Astrocyte (in vitro differentiated cells and primary cell): ENCODE measurements around the gene PPP1R37. TPM values are rescaled to one million over a fixed set of nuclear protein-coding genes. Genes with fewer than 3 reads are reported as not detected.

Source experiments
- DNase-seq: peaks from one replicate; pipeline ENCODE4 v3.0.0-alpha.2; 2010; ENCODE audit warnings: low read depth
- FAIRE-seq: peaks from 2 replicates; lab custom pipeline; 2011; peaks lifted over from hg19 to GRCh38; lab: Jason Lieb, UNC
- H2AFZ ChIP-seq: 2 replicates; pipeline ENCODE4 v1.6.0; 2012; ENCODE audit warnings: low read depth, low read length, inconsistent platforms
- H3K27ac ChIP-seq: 2 replicates; pipeline ENCODE4 v1.5.1; 2011; ENCODE audit warnings: low read depth, low read length, inconsistent platforms
- H3K27me3 ChIP-seq: 2 replicates; pipeline ENCODE4 v1.6.0; 2011; ENCODE audit warnings: low read length, inconsistent platforms; ENCODE audit not compliant: insufficient read depth
- H3K36me3 ChIP-seq: 2 replicates; pipeline ENCODE4 v1.5.1; 2011; ENCODE audit warnings: low read length, inconsistent platforms; ENCODE audit not compliant: insufficient read depth
- H3K4me1 ChIP-seq: 2 replicates; pipeline ENCODE4 v1.5.1; 2011; ENCODE audit warnings: low read length, inconsistent platforms; ENCODE audit not compliant: insufficient read depth
- H3K4me2 ChIP-seq: 2 replicates; pipeline ENCODE4 v1.6.0; 2012; ENCODE audit warnings: low read length, inconsistent platforms
- H3K4me3 ChIP-seq: 2 replicates; pipeline ENCODE4 v1.5.1; 2011; ENCODE audit warnings: low read depth, mild to moderate bottlenecking, low read length, inconsistent platforms; ENCODE audit not compliant: insufficient read depth
- H3K79me2 ChIP-seq: 2 replicates; pipeline ENCODE4 v1.6.0; 2012; ENCODE audit warnings: mild to moderate bottlenecking, low read length, inconsistent platforms; ENCODE audit not compliant: insufficient read depth
- H3K9ac ChIP-seq: 2 replicates; pipeline ENCODE4 v1.6.0; 2012; ENCODE audit warnings: mild to moderate bottlenecking, low read length, inconsistent platforms
- H3K9me3 ChIP-seq: 2 replicates; pipeline ENCODE4 v1.5.1; 2012; ENCODE audit warnings: low read depth, mild to moderate bottlenecking, low read length, inconsistent platforms; ENCODE audit not compliant: insufficient read depth
- H4K20me1 ChIP-seq: 2 replicates; pipeline ENCODE4 v1.6.0; 2012; ENCODE audit warnings: low read length, inconsistent platforms; ENCODE audit not compliant: insufficient read depth
- H3K27ac Mint-ChIP-seq: one replicate; pipeline ENCODE4 v1.8.0; 2021; ENCODE audit warnings: mild to moderate bottlenecking, mixed read lengths; ENCODE audit not compliant: unreplicated experiment
- H3K27me3 Mint-ChIP-seq: one replicate; pipeline ENCODE4 v1.8.0; 2021; ENCODE audit warnings: low read depth, mixed read lengths; ENCODE audit not compliant: unreplicated experiment
- H3K36me3 Mint-ChIP-seq: one replicate; pipeline ENCODE4 v1.8.0; 2021; ENCODE audit warnings: low read depth, mixed read lengths; ENCODE audit not compliant: unreplicated experiment
- H3K4me1 Mint-ChIP-seq: one replicate; pipeline ENCODE4 v1.8.0; 2021; ENCODE audit warnings: low read depth, mixed read lengths; ENCODE audit not compliant: unreplicated experiment
- H3K4me3 Mint-ChIP-seq: one replicate; pipeline ENCODE4 v1.8.0; 2021; ENCODE audit warnings: mild to moderate bottlenecking, moderate library complexity, mixed read lengths; ENCODE audit not compliant: unreplicated experiment
- H3K9me3 Mint-ChIP-seq: one replicate; pipeline ENCODE4 v1.8.0; 2021; ENCODE audit warnings: mild to moderate bottlenecking, mixed read lengths; ENCODE audit not compliant: unreplicated experiment
- CTCF ChIP-seq: IDR thresholded peaks from 2 replicates; pipeline ENCODE4 v1.5.1; 2011; ENCODE audit warnings: low read depth, mild to moderate bottlenecking, inconsistent platforms, low read length, moderate library complexity; ENCODE audit not compliant: insufficient read depth
- EZH2 ChIP-seq: IDR thresholded peaks from 2 replicates; pipeline ENCODE4 v1.6.1; 2012; ENCODE audit warnings: mild to moderate bottlenecking, low read length, inconsistent platforms; ENCODE audit not compliant: insufficient read depth
- total RNA-seq: library from RNA; stranded (reverse); gene quantifications from 2 replicates; pipeline ENCODE4 v1.2.1, GENCODE V29; 2021

PPP1R37 gene
- total RNA-seq, 1 donor from 2014 or later: 29.1 TPM

DNA sequence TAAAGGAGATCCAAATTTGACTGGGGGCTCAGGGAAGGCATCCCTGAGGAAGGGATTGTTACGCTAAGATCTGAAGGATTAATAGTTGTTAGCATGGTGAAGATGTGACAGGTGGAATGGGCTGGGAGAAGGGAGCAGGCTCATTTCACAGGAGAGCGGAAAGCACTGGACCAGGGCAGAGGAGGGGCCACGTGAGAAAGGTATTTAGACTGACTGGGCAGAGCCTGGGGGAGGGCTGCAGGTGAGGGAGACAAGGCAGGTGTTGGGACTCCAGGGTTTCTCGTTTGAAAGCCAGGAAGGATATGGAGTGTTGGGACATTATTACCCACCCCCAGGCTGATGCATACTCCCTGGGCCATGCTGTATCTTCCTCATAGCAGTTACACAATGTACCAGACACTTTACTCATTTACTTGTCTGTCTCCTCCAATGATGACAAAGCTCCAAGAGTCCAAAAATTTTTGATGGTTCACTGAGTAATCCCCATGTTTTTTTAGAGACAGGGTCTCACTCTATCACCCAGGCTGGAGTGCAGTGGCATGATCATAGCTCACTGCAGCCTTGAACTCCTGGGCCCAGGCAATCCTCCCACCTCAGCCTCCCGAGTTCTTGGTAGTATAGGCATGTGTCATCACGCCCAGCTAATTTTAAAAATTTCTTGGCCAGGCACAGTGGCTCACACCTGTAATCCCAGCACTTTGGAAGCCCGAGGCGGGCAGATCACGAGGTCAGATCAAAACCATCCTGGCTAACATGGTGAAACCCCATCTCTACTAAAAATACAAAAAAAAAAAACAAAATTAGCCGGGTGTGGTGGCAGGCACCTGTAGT is 82.8 kb downstream of the PPP1R37 start:
- H3K36me3 Mint-ChIP-seq: peaks cover 2% of the 10 kb centered on the region
- peak overlapping the region; percentile 72 for H3K4me3 Mint-ChIP-seq
- peaks cover 19% of the 10 kb centered on the region for H3K4me1 Mint-ChIP-seq

GRCh38 chr19:45177817-45178261 is 84.9 kb downstream of the PPP1R37 start, which contains the start of gene TRAPPC6A:
Gene TRAPPC6A, minus strand, starts transcription at chr19:45178237. Its CDS starts 19 bp downstream, at chr19:45178218.
- Mint-ChIP-seq H3K9me3 (no peaks in the 10 kb centered on the region), H3K27ac (peak within 1 kb of the TSS; percentile 99), H3K4me3 (peak within 1 kb of the TSS; percentile 95), H3K4me1 (peaks cover 15% of the 10 kb centered on the region), H3K36me3 (peaks cover 5% of the 10 kb centered on the region), H3K27me3 (peaks cover 2% of the 10 kb centered on the region)
- Histone ChIP-seq H3K4me3 (peak within 1 kb of the TSS; percentile 84), H3K4me1 (peaks cover 14% of the 10 kb centered on the region), H3K9ac (peak within 1 kb of the TSS; percentile 92), H3K27ac (peak within 1 kb of the TSS; percentile 97), H2AFZ (peak within 1 kb of the TSS; percentile 96), H3K9me3 (no peaks in the 10 kb centered on the region), H3K36me3 (no peaks in the 10 kb centered on the region), H3K27me3 (no peaks in the 10 kb centered on the region), H3K79me2 (peaks cover 19% of the 10 kb centered on the region), H3K4me2 (peak within 1 kb of the TSS; percentile 99), H4K20me1 (peaks cover 20% of the 10 kb centered on the region)
- FAIRE-seq (no peak), DNase-seq (peak; percentile 62)
- no peak for TF ChIP-seq EZH2
- no peak for TF ChIP-seq CTCF

More for the DNA sequence above, 82.8 kb downstream of the PPP1R37 start:
- H3K9ac ChIP-seq: no peak overlapping the region
- H3K36me3 ChIP-seq: no peaks in the 10 kb centered on the region
- H4K20me1 ChIP-seq: peaks cover 8% of the 10 kb centered on the region
- no peak overlapping the region for H2AFZ ChIP-seq
- peaks cover 14% of the 10 kb centered on the region for H3K4me1 ChIP-seq
- no peaks in the 10 kb centered on the region for H3K27me3 ChIP-seq
- peaks cover 10% of the 10 kb centered on the region for H3K79me2 ChIP-seq
- TF ChIP-seq EZH2 (no peak), CTCF (no peak)
- Mint-ChIP-seq H3K27me3 (no peaks in the 10 kb centered on the region), H3K27ac (peak overlapping the region; percentile 72), H3K9me3 (no peaks in the 10 kb centered on the region)
- FAIRE-seq: no peak
- no peak overlapping the region for H3K27ac ChIP-seq
- no peaks in the 10 kb centered on the region for H3K9me3 ChIP-seq
- no peak for DNase-seq
- no peak overlapping the region for H3K4me3 ChIP-seq
- no peak overlapping the region for H3K4me2 ChIP-seq
